HG03558 (cell line): ENCODE results near the gene FAM229A.

Experiments used
- ATAC-seq: cut with Tn5 transposase; IDR thresholded peaks from one replicate; pipeline ENCODE4 v1.9.1; 2021; ENCODE audit warnings: moderate number of reproducible peaks; ENCODE audit not compliant: unreplicated experiment; ENCODE audit errors: extremely low read depth

The FAM229A gene

DNA sequence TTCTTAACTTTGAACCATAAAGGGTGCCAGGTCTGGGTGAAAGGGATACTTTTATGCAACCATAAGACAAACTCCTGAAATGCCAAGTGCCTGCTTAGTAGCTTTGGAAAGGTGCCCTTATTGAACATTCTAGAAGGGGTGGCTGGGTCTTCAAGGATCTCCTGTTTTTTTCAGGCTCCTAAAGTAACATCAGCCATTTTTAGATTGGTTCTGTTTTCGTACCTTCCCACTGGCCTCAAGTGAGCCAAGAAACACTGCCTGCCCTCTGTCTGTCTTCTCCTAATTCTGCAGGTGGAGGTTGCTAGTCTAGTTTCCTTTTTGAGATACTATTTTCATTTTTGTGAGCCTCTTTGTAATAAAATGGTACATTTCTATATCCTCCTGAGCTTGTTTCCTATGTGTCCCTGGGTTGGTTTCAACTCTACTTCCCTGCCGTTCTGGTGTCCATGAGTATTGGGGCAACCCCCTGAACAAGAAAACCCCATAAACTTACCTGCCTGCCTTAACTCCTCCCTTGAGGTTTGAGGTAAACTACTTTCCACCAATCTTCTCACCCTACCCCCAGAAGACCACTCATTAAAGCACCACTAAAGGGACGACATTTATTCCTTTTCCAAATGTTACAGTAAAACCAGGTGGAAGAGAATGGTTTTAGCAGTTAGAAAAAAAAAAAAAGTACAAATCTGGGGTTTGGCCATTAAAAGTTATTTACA, 28.9 kb downstream of the FAM229A start:
- ATAC-seq, result no peak

GRCh38 chr1:32332290-32333079, 29.8 kb downstream of the FAM229A start:
- no peak for ATAC-seq

DNA sequence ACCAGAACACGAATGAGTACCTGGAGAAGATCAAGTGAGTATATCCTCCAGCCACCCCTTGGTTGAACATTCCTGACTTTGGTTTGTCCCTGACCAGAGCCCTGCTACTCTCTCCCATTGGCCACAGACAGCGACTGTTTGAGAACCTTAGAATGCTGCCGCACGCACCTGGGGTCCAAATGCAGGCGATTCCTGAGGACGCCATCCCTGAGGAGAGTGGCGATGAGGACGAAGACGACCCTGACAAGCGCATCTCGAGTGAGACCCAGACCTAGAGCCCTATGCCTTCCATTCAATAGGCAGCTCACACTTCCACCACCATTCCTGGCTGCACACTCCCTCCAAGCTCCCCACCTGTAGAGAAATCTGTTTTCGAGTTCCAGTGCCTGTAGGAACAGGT, 30.7 kb downstream of the FAM229A start:
- no peak for ATAC-seq

- no peak for ATAC-seq
These were observed 31.6 kb downstream of the FAM229A start for GRCh38 chr1:32330558-32331151.

DNA sequence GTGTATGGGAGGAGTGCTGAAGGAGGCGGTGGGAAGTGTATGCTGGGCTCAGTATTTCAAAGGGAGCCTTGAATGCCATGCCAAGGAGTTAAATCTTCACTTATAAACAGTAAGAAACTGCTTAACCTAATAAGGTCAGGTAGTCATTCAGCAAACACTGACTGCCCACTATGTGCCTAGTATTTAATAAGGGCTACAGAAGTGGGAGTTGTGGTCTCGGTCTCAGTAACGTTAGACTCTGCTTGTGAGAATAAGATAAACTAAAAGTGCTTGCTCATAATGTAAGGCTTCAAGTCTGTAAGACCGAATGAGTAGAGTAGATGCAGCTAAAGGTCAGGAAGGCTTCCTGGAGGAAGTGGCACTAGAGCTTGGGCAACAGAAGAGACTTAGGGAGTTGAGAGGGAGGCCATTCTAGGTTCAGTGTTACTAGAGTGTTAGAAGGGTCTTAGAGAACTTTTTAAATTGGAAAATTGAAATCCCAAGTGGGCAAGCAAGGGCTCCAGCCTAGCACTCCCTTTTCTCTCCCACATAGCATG, 32.3 kb downstream of the FAM229A start:
- ATAC-seq, result no peak

DNA sequence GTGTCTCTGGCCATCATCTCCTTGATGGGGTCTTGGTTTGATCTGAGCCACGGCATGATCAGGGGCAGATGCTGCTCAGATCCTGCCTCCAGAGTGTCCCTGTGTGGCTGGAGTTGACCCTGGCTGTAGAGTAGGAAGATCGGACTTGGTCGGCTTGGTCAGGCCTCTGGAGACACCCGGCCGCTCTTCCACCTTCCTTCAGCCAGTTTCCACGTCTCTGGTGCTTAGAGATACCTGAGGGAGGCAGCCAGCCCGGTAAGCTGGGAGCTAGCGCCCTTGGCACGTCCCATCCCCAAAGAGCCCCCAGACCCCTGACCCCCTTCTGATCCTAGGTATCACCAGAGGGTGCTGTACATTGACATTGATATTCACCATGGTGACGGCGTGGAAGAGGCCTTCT, 35.1 kb downstream of the FAM229A start:
- ATAC-seq, result no peak

- no peak for ATAC-seq
These were observed 40.5 kb downstream of the FAM229A start for GRCh38 chr1:32321712-32322291.

- no peak for ATAC-seq
These were observed 44.0 kb downstream of the FAM229A start for GRCh38 chr1:32318127-32318869.

- ATAC-seq, result no peak
These were observed 45.4 kb downstream of the FAM229A start for GRCh38 chr1:32316903-32317277.

- no peak for ATAC-seq
These were observed 50.4 kb downstream of the FAM229A start for GRCh38 chr1:32311709-32312393.
